Myocyte (in vitro differentiated cells): Measurements from ENCODE around the gene F11R. TPM values are rescaled to one million over a fixed set of nuclear protein-coding genes. Genes with fewer than 3 reads are reported as not detected.
"Not testable (repeated sequence)": the region's sequence is repeated elsewhere in the genome, so short reads cannot be mapped to it uniquely, and the experiment has no call there.

ENCODE experiments used
- DNase-seq: peaks from one replicate; pipeline ENCODE4 v3.0.0-alpha.2; 2012; ENCODE audit warnings: low read depth
- total RNA-seq: library from RNA; depleted of rRNA; stranded (reverse); fragments of >200 nt; gene quantifications from 2 replicates; pipeline ENCODE4 v1.2.3, GENCODE V29; 2014

The F11R gene
- total RNA-seq, 1 donor from 2014 or later: 3.2 TPM

DNA sequence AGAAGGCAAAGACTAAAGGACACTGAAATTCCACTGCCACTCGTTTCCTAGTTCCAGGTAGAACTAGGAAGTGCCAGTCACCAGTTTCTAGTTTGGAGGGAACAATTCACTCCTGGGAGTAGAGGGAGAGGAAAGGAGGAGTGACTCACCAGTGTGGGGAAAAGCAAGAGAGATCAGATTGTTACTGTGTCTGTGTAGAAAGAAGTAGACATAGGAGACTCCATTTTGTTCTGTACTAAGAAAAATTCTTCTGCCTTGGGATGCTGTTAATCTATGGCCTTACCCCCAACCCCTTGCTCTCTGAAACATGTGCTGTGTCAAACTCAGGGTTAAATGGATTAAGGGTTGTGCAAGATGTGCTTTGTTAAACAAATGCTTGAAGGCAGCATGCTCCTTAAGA lies 4.3 kb downstream of the F11R start:
- not testable (repeated sequence) for DNase-seq

DNA sequence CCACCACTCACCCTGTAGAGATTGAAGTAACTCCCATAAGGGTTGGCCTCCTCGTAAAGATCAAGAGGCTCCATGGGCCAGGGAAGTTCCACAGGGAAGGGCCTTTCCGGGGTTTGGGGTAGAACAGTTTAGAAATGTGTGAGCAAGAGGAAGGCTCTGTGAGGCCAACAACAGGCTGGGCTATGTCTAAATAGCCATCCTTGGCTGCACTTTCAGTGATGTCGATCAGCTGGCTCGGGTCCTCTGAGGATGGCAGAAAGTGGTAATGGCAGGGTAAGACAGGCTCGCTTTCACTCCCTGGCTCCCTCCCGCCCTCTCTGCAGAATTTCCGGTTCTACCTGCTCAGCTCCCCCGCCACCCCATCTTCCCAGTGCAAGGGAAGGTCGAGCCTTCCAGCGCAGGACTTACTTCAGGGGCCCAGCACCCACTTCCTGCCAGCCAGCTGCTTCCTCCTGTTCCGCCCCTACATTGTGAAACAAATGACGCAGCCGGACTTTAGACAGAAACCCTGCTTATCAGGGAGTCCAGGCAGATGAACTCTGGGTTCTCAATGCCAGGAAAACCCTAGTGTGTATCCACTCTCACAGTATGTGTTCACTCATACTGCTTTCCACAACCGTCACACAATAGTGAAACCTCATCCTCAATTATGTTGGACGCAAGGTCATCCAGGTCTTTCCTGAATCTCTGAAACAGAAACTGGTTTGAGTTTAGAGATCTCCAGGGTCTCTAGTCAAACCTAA lies 7.3 kb downstream of the F11R start:
- peak; percentile 89 for DNase-seq

DNA sequence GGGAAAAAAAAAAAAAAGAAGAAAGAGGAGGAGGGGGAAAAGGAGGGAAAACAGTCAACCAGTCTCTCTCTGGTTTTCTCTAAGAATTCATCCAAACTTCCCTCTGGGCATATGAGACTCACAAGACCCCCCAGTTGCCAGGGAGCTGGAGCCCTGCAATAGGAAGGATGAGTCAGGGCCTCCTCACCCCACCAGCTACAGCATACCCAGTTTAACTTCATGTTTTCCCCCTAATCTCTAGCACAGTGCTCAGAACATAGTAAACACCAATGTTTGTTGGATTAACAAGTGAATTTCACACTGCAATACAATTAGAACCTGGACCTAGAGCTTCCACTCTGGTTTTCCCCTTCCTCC lies 7.8 kb downstream of the F11R start:
- DNase-seq: no peak

DNA sequence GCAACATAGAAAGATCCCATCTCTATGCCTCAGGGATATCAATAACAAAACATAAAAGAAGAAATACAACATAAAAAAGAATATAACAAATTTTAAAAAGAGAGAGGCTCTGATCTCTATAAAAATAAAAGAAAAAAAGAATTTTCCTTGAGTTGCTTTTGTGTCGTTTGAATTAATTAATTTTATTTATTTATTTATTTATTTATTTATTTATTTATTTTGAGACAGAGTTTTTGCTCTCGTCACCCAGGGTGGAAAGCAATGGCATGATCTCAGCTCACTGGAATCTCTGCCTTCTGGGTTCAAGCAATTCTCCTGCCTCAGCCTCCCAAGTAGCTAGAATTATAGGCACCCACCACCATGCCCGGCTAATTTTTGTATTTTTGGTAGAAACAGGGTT lies 8.5 kb downstream of the F11R start:
- no peak for DNase-seq

DNA sequence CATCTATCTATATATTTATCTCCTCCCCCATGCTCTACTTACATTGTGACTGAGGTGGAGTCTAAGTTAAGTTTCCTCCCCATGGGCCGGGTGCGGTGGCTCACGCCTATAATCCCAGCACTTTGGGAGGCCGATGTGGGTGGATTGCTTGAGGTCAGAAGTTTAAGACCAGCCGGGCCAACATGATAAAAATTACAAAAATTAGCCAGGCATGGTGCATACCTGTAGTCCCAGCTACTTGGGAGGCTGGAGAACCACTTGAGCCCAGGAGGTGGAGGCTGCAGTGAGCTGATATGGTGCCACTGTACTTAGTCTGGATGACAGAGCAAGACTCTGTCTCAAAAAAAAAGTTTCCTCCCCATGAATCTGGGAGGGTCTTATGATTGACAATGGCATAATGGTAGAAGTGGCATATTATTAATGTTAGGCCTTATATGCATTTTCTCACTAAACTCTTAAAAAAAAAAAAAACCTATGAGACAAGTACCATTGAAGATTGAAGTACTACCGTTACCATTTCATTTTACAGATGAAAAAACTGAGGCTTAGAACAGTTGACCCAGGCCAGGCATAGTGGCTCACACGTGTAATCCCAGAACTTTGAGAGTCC lies 11.2 kb downstream of the F11R start:
- DNase-seq: no peak

DNA sequence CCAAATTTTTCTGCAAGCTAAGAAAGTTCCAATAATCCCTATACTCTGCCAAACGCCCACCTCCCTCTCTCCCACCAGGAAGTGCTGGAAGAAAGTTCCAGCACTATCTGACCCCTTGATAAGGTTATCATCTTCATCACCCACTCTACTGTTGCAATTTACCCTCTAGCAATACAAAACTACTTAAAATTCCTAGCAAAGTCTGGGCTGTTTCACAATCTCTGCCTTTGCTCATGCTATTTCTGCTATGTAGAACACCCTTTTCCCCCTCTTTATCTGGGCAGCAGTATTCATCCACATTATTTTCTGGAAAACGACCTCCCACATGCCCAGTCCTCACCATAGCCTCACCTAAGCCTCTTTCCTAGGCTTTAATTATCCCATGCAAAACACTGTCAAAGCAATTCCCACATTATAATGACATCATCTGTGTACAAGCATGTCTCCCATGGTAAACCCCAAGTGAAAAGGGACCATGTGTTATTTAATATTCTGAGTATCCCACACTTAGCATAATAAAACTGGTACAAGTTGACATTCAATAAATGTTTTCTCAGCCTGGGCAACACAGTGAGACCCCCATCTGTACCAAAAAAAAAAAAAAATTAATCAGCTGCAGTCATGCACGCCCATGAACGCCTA lies 12.0 kb downstream of the F11R start:
- no peak for DNase-seq

DNA sequence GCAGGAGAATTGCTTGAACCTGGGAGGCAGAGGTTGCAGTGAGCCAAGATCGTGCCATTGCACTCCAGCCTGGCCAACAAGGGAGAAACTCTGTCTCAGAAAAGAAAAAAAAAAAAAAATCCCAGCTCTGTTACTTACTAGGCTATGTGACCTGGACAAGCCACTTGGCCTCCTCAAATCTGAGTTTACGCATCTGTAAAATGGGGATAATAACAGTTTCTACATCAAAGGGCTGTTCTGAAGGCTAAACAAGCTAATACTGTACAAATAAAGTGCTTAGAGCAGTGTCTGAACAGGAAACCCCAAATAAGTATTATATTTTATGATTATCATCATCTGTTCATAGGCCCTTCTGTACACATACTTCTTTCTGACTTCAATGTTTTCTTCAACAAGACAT lies 13.6 kb downstream of the F11R start:
- no peak for DNase-seq

DNA sequence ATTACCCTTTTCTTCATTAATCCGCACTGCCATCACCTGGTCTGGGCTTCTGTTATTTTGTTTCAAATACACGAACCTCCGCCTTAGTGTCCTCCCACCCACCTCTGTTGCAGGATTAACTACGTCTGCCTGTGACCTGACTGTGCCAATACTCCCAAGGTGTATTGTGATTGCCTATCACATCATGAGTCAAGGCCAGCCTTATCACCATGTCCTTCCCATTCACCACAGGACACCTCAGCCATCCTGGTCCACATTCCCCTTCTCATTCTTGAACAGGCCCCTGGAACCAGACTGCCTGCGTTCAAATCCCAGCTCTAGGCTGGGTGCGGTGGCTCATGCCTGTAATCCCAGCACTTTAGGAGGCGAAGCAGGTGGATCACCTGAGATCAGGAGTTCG lies 14.4 kb downstream of the F11R start:
- DNase-seq: no peak

DNA sequence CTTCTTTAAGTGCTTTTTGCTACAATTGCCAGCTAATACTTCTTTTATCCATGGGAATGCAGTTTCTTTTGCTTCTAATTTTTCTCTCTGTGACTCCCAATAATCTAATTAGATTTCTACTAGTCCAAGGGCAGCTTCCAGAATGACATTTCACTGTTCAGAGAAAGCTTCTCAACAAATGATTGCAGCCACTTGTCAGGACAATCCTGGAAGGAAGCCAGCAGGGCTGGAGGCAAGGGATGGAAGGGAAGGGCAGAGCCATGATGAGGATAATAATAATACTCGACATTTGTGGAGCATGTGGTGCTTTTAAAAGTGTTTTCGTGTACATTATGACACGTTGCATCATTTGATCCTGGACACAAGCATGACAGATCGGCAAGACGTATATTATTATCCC lies 19.4 kb downstream of the F11R start:
- DNase-seq: peak; percentile 64

DNA sequence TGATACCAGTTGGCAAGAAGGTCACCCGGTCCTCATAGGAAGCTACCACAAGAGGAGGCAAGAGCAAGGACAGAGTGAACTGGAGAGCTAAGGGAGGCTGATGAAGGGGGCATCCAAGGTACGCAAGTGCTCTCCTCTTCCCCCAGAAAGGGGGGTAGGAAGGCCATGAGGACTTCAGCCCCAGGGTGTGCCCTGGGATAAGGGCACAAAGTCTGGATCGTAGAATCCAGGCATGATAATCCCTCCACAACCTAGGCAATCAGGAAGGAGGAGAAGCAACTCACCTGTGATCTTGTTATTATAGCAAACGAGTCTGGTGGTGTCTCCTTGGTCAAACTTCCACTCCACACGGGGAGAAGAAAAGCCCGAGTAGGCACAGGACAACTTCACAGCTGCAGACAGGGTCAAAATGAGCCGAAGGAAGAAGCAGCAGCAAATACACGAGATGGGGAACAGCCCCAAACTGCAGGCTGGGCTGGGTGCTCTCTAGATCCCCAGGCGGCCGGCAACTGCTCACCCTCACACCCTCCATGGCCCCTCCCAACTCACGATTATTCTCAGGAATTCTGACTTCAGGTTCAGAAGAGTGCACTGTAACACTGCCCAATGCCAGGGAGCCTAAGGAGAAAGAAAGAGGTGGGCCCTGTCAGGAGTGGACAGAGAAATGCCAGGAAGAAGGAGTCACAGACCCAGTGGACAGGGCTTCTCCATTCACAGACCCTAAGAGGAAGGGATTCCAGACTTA lies 20.0 kb downstream of the F11R start:
- no peak for DNase-seq

DNA sequence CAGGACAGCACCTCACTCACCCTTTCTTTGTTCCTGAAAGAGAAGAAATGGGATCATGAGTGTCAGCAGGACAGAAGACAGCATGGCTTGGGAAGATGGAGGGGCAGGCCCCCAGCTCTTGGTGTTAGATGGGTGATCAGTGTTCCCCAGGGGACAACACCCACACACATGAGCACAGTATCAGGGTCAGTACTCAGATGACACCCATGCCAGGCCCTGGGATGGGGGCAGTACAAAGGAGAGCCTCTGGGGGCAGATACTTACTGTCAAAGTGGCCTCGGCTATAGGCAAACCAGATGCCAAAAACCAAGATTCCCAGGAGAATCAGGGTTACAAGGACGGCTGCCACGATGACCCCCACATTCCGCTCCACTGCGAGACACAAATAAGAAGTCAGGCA lies 21.6 kb downstream of the F11R start:
- no peak for DNase-seq

DNA sequence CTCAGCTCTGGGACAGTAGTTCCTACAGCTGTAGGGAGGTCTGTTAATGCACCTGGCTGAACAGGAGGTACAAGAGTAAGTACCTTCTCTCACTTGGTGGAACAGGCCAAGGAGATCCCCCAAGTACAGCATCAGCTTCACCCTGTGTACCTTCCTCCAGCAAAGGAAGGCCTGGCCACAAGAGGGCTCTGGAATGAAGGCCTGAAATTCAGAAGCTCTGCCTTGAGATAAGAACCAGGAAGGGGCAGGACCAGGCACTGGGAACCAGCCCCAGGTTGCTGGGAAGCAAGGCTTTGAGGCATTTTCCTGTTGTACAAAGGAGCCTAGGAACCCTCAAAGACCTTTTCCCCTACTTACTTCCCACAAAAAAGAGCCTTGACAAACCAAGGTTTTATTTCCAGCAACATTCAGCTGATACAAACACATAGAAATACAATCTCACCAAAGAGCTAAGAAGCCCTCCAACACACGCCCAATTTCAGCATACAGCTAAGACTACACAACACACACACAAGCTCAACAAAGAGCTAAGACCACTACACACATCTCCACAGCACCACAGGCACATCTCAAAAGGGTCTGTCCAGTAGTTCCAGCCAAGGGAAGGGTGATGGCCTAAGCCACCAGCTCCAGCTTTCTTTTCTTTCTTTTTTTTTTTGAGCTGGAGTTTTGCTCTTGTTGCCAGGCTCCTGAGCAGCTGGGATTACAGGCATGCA lies 23.5 kb downstream of the F11R start:
- peak; percentile 73 for DNase-seq

DNA sequence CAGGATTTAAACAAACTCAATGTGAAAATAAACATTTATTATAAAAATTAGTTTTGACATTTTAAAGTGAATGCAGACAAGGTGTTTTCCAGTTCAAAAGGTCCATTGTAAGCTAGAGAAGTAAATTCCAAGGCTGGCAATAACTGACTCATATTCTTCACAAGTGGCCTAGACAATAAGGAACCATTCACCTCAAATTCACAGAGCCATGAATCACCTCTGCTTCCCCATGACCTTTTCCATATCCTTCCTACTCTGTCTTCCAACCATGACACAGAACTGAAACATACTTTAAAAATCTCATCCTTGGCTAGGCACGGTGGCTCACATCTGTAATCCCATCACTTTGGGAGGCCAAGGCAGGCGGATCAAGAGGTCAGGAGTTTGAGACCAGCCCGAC lies 24.8 kb downstream of the F11R start:
- DNase-seq: no peak

DNA sequence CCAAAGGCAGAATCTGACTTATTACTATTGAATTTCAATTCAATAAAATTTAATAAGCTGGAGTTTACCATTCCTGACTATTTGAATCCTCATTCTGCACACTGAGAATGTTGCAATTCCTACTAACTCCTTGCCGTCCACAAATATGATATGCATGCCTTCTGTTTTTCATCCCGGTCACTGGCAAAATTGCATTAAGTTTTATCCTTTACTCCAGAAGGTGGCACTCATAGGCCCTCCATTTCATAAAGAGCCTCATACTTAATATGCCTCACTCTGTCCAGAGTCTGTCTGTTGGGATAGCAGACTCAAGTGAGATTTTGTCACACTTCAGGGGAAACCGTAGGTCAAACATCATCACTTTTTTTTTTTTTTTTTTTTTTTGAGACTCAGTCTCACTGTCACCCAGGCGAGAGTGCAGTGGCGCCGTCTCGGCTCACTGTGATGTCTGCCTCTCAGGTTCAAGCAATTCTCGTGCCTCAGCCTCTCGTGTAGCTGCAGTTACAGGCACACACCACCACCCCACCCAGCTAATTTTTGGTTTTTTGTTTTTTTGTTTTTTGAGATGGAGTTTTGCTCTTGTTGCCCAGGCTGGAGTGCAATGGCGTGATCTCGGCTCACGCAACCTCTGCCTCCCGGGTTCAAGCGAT lies 27.3 kb downstream of the F11R start:
- DNase-seq: peak; percentile 70

DNA sequence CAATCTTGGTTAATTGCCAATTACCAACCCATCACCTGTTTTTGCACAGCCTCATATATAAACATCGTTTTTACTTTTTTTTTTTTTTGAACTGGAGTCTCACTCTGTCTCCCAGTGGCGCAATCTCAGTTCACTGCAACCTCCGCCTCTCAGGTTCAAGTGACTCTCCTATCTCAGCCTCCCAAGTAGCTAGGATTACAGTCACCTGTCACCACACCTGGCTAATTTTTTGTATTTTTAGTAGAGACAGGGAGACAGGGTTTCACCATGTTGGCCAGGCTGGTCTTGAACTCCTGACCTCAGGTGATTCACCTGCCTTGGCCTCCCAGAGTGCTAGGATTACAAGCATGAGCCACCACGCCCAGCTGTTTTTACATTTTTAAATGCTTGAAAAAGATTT lies 28.9 kb downstream of the F11R start:
- DNase-seq: not testable (repeated sequence)

DNA sequence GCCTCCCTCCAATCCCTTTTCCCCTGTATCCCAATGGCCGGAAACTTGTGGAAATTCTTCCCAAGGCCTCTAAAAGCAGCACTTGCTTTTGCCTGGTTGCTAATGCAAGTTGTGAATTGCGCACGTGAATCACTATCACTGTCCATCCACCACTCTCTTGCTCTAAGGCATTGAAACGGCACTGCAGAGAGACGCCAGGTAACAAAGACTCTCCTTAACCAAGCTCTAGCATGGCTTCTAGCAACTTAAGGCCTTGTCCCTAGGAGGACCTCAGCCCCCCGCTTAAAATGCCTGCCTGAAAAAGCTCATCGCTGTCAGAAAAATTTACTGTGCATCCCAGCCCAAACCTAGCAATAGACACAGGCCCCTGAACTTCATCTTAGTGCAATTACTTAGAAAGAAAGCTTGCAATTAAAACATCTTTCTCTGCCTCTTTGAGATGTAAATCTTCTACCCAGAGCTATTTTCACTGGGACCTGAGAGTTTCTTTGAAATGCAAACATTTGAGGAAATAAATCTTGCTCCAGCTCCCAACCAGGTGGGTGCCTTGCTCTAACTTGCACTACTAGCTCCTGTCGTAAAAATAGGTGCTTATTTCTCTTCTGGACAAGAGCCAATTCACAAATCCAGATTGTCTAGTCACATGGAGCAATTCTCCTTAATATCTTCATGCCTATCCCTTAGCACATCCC lies 33.4 kb downstream of the F11R start:
- DNase-seq: no peak

DNA sequence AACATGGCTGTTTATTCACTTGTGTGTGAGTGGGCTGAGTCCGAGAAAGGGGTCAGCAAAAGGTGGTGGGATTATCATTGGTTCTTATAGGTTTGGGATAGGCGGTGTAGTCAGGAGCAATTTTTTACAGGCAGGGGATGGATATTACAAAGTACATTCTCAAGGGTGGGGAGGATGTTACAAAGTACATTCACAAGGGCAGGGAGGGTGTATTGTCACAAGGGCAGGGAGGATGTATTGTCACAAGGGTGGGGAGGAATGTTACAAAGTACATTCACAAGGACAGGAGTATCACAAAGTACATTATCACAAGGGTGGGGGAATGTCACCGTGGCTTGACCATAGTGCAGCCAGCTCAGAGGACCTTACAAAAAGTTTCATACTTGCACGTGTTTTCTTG lies 35.2 kb downstream of the F11R start:
- no peak for DNase-seq

DNA sequence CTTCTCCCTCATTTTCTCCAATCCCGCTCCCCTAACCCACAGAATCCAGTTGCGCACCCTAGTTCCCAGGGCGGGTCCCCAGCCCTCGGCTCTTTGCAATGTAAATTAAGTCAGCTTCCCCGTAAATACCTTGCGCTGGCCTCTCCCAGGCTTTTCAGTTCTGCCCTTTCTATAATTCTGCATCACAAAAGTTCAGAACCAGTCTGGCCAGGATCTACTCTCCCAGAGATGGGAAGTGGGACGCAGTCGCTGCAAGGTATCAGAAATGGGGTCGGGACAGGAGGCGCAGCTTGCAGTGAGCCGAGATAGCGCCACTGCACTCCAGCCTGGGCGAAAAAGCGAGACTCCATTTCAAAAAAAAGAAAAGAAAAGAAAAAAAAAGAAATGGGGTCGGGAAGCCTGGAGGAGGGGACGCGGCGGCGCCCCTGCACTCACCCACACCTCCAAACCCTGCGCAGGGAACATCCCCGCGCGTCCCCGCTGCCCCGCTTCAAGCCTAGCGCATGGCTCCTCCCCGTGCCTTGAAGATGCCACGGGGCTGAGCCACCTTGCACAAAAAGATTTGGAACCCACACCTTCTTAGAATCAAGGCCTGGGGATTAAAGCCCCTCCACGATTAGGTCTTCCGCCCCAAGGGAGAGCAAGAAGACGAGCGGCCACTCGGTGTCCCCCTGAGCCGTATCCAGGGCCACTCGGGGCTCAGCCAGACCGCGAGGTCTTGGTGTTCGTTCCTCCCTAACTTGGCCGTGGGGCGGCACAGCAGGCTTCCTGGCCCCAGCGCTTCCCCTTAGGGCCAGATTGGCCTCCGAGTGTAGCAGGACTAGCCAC lies 39.2 kb downstream of the F11R start:
- DNase-seq: no peak

DNA sequence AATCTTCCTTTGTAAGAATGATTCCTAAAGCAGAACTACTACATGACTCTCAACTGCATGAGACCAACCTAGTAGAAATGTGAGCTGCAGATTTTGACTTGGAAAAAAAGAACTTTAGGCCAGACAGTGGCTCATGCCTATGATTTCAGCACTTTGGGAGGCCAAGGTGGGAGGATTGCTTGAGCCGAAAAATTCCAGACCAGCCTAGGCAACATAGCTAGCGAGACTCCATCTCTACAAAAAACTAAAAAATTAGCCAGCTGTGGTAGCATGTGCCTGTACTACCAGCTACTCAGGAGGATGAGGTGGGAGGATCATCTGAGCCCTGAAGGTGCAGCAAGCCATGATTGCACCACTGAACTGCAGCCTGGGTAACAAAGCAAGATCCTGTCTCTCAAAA lies 41.7 kb downstream of the F11R start:
- no peak for DNase-seq
